Fibroblast of skin of right quadriceps (primary cell): ENCODE measurements around the gene MINDY4.
A peak's percentile ranks its signal among the peaks of the same experiment; 100 is the strongest.

Experiments
- DNase-seq: peaks from one replicate; pipeline ENCODE4 v3.0.0-alpha.2; 2013

MINDY4 gene

DNA sequence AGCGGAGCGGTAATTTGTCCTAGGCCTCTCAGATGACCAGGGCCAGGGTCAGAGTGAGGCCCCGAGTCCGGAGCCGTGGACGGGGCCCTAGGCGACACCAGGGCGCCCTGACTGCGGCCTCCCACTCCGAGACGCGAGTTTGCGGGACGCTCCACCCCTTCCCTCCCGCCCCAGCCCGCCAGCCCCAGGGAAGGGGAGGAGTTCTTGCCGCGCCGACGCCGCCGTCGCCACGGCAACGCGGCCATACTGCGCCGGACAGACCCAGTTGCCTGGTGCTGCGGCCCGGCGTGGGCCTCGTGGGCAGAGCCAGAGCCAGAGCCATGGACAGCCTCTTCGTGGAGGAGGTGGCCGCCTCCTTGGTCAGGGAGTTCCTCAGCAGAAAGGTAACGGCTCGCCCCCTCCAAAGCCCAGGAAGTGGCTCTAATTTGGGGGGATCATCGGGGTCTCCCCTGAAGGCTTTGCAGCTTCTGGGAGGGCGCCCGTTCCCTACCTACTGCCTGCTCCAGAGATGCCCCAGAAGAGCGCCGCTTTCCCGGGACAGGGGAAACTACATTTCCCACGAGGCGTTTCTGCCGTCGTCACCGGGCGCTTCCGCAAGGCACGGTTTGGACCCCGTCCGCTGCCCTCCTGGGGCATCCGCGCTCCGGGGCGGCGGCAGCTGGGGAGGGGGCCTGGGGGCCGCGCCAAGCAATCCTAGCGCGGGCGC, at the start of gene MINDY4:
Gene MINDY4, plus strand, starts transcription at position 244 of the 706 bp plus-strand sequence. Its CDS starts 77 bp downstream, at position 321.
- peak; percentile 66 for DNase-seq

DNA sequence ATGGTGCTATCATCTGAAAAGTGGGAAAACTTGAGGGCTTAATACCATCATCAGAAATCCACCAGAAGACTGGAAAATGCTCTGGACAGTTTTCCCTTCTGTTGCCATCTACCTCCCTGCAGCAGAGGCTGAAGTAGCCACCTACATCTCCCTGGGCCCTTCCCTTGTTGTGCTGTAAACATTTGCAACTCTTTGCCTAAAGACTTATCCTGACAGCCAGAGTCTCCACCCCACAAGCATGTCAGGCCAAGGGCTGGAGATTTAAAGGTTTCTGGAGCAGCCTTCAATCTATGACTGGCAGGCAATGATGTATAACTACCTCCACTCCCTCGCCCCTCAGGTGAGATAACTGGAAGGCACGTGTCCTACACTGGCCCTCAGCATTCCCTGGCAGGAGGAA, 49.0 kb upstream of the MINDY4 start:
- DNase-seq = no peak

GRCh38 chr7:30722671-30723070, 48.5 kb upstream of the MINDY4 start:
- DNase-seq = no peak

- no peak for DNase-seq
These were observed 47.4 kb upstream of the MINDY4 start for GRCh38 chr7:30723776-30724175.

GRCh38 chr7:30726296-30727006, 44.8 kb upstream of the MINDY4 start:
- DNase-seq = no peak

- DNase-seq = peak; percentile 11
These were observed 43.9 kb upstream of the MINDY4 start for GRCh38 chr7:30727061-30727945.

GRCh38 chr7:30728591-30729100, 42.6 kb upstream of the MINDY4 start:
- no peak for DNase-seq

- no peak for DNase-seq
These were observed 41.6 kb upstream of the MINDY4 start for GRCh38 chr7:30729642-30730041.

DNA sequence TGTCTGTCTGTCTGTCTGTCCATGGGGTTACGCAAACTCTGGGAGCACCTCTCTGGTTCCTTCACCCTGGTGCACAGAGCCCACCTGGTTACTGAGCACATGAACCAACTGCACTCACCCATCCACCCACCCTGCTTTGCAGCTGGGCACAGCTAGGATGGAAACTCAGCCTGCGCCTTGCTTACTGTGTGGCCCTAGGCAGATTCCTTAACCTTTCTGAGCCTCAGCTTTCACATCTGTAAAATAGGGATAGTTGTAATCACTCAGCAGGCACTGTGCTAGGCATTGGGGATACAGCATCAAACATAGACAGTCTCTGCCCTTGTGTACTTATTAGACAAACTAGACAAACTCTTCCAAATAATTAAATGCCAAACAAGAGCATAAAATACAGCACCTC, 41.1 kb upstream of the MINDY4 start:
- DNase-seq = no peak

- DNase-seq = no peak
These were observed 40.2 kb upstream of the MINDY4 start for GRCh38 chr7:30730996-30731395.

DNA sequence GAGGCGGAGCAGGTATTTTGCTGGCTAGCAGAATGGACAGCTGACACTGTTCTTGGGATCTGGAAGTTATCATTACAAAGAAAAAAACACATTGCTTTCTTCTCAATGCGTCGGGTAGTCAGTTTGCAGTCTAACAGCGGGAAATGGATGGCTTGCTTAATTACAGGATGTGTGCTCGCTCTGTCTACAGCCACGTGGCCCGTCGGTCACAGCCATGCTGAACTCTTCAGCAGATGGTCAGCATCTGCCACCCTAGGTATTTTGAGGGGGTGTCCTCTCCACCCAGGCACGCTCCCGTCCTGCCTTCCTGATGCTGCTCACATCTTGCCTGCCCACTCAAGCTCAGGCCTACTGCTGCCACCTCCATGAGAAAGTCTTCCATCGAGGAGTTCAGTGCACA, 39.6 kb upstream of the MINDY4 start:
- no peak for DNase-seq

DNA sequence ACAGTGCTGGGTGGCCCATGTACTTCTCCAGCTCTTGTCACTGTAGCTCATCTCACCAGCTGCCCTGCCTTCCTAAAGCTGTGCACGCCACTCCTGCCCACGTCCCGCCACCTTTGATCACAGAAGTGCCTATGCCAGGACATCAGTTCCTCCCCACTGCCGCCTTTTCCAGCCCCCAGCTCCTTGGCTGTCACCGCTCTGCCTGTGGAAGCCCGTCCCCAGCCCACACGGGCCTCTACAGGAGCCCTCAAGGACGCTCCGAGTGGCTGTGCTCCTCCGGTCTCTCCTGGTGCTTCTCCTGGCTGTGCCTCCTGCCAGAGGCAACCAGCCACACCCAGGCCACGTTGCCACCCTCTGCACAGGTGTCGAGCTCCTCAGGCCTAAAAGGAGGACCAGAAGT, 38.6 kb upstream of the MINDY4 start:
- no peak for DNase-seq

GRCh38 chr7:30733216-30733615, 38.0 kb upstream of the MINDY4 start:
- no peak for DNase-seq

- no peak for DNase-seq
These were observed 37.5 kb upstream of the MINDY4 start for GRCh38 chr7:30733691-30734090.

DNA sequence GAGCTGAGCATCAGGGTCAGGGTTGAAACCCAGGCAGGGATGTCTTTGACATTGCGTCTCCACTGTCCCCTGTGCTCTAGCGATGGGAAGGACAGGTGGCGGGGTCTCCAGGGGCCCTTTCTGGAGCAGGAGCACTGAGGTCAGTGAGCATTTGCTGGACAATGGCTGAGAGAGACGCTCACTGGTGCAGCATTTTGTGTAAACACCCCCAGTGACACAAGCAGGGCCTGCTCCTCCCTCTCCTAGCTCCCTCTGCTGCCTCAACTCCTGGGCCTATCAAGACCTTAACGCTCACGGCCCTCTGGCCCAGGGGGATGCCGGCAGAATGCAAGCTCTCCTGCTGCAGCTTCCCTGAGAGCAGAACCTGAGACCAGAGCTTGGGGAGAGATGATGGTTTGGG, 36.7 kb upstream of the MINDY4 start:
- no peak for DNase-seq

- DNase-seq = no peak
These were observed 35.6 kb upstream of the MINDY4 start for GRCh38 chr7:30735631-30736030.

DNA sequence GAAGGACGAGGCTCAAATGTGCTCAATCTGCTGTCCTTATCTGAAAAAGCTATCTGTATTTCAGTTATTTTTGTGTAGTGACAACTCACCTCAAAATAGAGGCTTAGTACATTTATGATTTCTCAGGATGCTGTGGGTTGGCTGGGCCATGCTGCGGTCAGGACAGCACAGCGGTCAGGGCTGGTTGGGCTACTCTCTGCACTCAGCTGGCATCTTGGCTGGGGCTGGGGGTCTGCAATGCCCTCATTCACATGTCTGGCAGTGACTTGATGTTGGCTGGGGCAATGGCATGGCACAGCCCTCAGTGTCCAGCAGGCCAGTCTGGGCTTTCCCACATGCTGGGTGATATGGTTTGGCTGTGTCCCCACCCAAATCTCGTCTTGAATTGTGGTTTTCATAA, 34.9 kb upstream of the MINDY4 start:
- no peak for DNase-seq

- DNase-seq = no peak
These were observed 32.9 kb upstream of the MINDY4 start for GRCh38 chr7:30738026-30738915.

- DNase-seq = no peak
These were observed 31.5 kb upstream of the MINDY4 start for GRCh38 chr7:30739691-30740090.

GRCh38 chr7:30740417-30741181, 30.6 kb upstream of the MINDY4 start:
- peak; percentile 42 for DNase-seq

DNA sequence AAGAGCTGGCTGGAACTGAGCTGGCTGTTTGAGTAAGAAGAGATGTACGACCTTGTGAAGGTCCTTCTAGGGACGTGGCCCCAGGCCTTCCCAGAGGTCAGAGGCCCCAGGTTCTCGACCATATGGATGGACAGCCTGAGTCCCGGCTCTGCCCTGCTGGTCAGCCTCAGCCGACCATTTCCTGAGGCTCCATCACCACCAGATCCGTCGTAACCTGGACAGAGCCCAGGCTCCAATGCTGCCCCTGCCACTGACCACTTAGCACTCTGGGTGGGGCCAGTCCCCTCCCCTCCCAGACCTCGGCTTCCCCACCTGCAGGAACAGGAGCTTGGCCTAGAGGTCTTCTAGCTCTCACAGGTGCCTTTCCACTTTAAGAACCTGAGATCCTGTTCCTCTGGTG, 29.9 kb upstream of the MINDY4 start:
- DNase-seq = no peak
